HEK293 (cell line): ENCODE results near the gene NARF.

ENCODE experiments used
- CTCF ChIA-PET: fragments of 350-600 bp; formaldehyde crosslinking; extraction: SDS; loops from one replicate; lab custom pipeline; 2021; ENCODE audit warnings: antibody characterized with exemption; lab: Yijun Ruan, JAX
- POLR2A ChIA-PET: fragments of 300-600 bp; formaldehyde crosslinking; extraction: SDS; loops from one replicate; lab custom pipeline; 2020; ENCODE audit warnings: antibody characterized with exemption, inconsistent platforms; lab: Yijun Ruan, JAX
- H3K27ac ChIP-seq: fragments of 200-500 bp; sonication (Bioruptor generic); 2 replicates; pipeline ENCODE4 v1.5.1; 2014; ENCODE audit warnings: low read depth, low read length, control low read depth, inconsistent platforms; ENCODE audit errors: extremely low read depth
- H3K36me3 ChIP-seq, 2 experiments: fragments of 200-500 bp in 1 of 2; sonication (Bioruptor generic) in 1 of 2; 1 replicate in 1 of 2; 2 replicates in 1 of 2; pipeline ENCODE4 v1.5.1; 2014 to 2017; ENCODE audit warnings: inconsistent platforms in 2 of 2, low read length in 2 of 2; ENCODE audit not compliant: control insufficient read depth in 2 of 2, insufficient read depth in 1 of 2
- H3K4me1 ChIP-seq: fragments of 200-500 bp; sonication (Bioruptor generic); 2 replicates; pipeline ENCODE4 v1.5.1; 2014; ENCODE audit warnings: mild to moderate bottlenecking, low read length, inconsistent platforms; ENCODE audit not compliant: control insufficient read depth, insufficient read depth
- H3K4me3 ChIP-seq: 2 replicates; pipeline ENCODE4 v1.5.1; 2011; ENCODE audit warnings: low read depth, mild to moderate bottlenecking, control low read depth, low read length, moderate library complexity
- H3K9me3 ChIP-seq: fragments of 200-500 bp; sonication (Bioruptor generic); 2 replicates; pipeline ENCODE4 v1.5.1; 2014; ENCODE audit warnings: low read depth, low read length, inconsistent platforms; ENCODE audit not compliant: control insufficient read depth, insufficient read depth
- GLI2 ChIP-seq: fragments of 450-650 bp; formaldehyde crosslinking; IDR thresholded peaks from 2 replicates; pipeline ENCODE4; 2017; ENCODE audit warnings: missing biosample characterization, missing genetic modification characterization, low read depth, borderline replicate concordance
- GLI4 ChIP-seq: fragments of 450-650 bp; formaldehyde crosslinking; IDR thresholded peaks from 2 replicates; pipeline ENCODE4 v1.5.1; 2016; ENCODE audit warnings: missing biosample characterization, missing genetic modification characterization
- INSM2 ChIP-seq: fragments of 450-650 bp; formaldehyde crosslinking; IDR thresholded peaks from 2 replicates; pipeline ENCODE4 v1.5.1; 2016; ENCODE audit warnings: missing biosample characterization, missing genetic modification characterization
- PRDM4 ChIP-seq: fragments of 450-650 bp; formaldehyde crosslinking; IDR thresholded peaks from 2 replicates; pipeline ENCODE4 v1.5.1; 2017; ENCODE audit warnings: missing biosample characterization, missing genetic modification characterization
- SP2 ChIP-seq: fragments of 450-650 bp; formaldehyde crosslinking; IDR thresholded peaks from 2 replicates; pipeline ENCODE4 v1.5.1; 2016; ENCODE audit warnings: missing biosample characterization, missing genetic modification characterization
- ZEB2 ChIP-seq: fragments of 450-650 bp; formaldehyde crosslinking; IDR thresholded peaks from 2 replicates; pipeline ENCODE4 v1.5.1; 2016; ENCODE audit warnings: missing biosample characterization, missing genetic modification characterization
- ZNF148 ChIP-seq: fragments of 450-650 bp; formaldehyde crosslinking; IDR thresholded peaks from 2 replicates; pipeline ENCODE4 v1.5.0; 2017; ENCODE audit warnings: missing biosample characterization, missing genetic modification characterization, borderline replicate concordance
- ZNF16 ChIP-seq: fragments of 450-650 bp; formaldehyde crosslinking; IDR thresholded peaks from 2 replicates; pipeline ENCODE4 v1.5.1; 2016; ENCODE audit warnings: low read depth, missing biosample characterization, missing genetic modification characterization
- ZNF239 ChIP-seq: fragments of 450-650 bp; formaldehyde crosslinking; IDR thresholded peaks from 2 replicates; pipeline ENCODE4 v1.5.1; 2016; ENCODE audit warnings: missing biosample characterization, missing genetic modification characterization
- ZNF24 ChIP-seq: fragments of 450-650 bp; formaldehyde crosslinking; IDR thresholded peaks from 2 replicates; pipeline ENCODE4 v1.5.1; 2016; ENCODE audit warnings: missing biosample characterization, missing genetic modification characterization
- ZNF266 ChIP-seq: fragments of 450-650 bp; formaldehyde crosslinking; IDR thresholded peaks from 2 replicates; pipeline ENCODE4 v1.5.1; 2016; ENCODE audit warnings: missing biosample characterization, missing genetic modification characterization, low read depth
- ZNF292 ChIP-seq: fragments of 450-650 bp; formaldehyde crosslinking; IDR thresholded peaks from 2 replicates; pipeline ENCODE4 v1.5.1; 2016; ENCODE audit warnings: low read depth, missing biosample characterization, missing genetic modification characterization, borderline replicate concordance
- ZNF404 ChIP-seq: fragments of 450-650 bp; formaldehyde crosslinking; IDR thresholded peaks from 2 replicates; pipeline ENCODE4 v1.5.1; 2017; ENCODE audit warnings: missing biosample characterization, missing genetic modification characterization
- ZNF423 ChIP-seq: fragments of 450-650 bp; formaldehyde crosslinking; IDR thresholded peaks from 2 replicates; pipeline ENCODE4 v1.5.1; 2016; ENCODE audit warnings: missing biosample characterization, missing genetic modification characterization
- ZNF488 ChIP-seq: fragments of 450-650 bp; formaldehyde crosslinking; IDR thresholded peaks from 2 replicates; pipeline ENCODE4 v1.5.1; 2016; ENCODE audit warnings: missing biosample characterization, missing genetic modification characterization
- ZNF521 ChIP-seq: fragments of 450-650 bp; formaldehyde crosslinking; IDR thresholded peaks from 2 replicates; pipeline ENCODE4 v1.5.1; 2017; ENCODE audit warnings: missing biosample characterization, mild to moderate bottlenecking, missing genetic modification characterization
- ZNF561 ChIP-seq: fragments of 450-650 bp; IDR thresholded peaks from 2 replicates; pipeline ENCODE4 v1.5.1; 2018; ENCODE audit warnings: missing biosample characterization, missing genetic modification characterization, borderline replicate concordance
- ZNF623 ChIP-seq: fragments of 450-650 bp; formaldehyde crosslinking; IDR thresholded peaks from 2 replicates; pipeline ENCODE4 v1.5.1; 2016; ENCODE audit warnings: missing biosample characterization, missing genetic modification characterization
- ZNF626 ChIP-seq: fragments of 450-650 bp; sonication (Bioruptor Pico); formaldehyde crosslinking; IDR thresholded peaks from 2 replicates; pipeline ENCODE4 v1.5.1; 2018; ENCODE audit warnings: missing biosample characterization, missing genetic modification characterization, inconsistent platforms
- ZNF830 ChIP-seq: fragments of 450-650 bp; IDR thresholded peaks from 2 replicates; pipeline ENCODE4 v1.5.0; 2018; ENCODE audit warnings: missing biosample characterization, missing genetic modification characterization, low read depth, mild to moderate bottlenecking, moderate library complexity
- ZNF843 ChIP-seq: fragments of 450-650 bp; formaldehyde crosslinking; IDR thresholded peaks from 2 replicates; pipeline ENCODE4 v1.5.1; 2016; ENCODE audit warnings: missing biosample characterization, missing genetic modification characterization
- TF ChIP-seq, protein P1 (sequence below): fragments of 450-650 bp; formaldehyde crosslinking; IDR thresholded peaks from 2 replicates; pipeline ENCODE4 v1.5.1; 2017; ENCODE audit warnings: missing biosample characterization, missing genetic modification characterization
- TF ChIP-seq, protein P2 (sequence below): fragments of 450-650 bp; formaldehyde crosslinking; IDR thresholded peaks from 2 replicates; pipeline ENCODE4 v1.5.1; 2016; ENCODE audit warnings: missing biosample characterization, missing genetic modification characterization, low read depth
- TF ChIP-seq, protein P3 (sequence below): fragments of 450-650 bp; formaldehyde crosslinking; IDR thresholded peaks from 2 replicates; pipeline ENCODE4 v1.5.1; 2016; ENCODE audit warnings: missing biosample characterization, missing genetic modification characterization

The NARF gene

GRCh38 chr17:82496529-82497434 lies 38.2 kb downstream of the NARF start:
- Histone ChIP-seq H3K36me3 (no peaks in the 10 kb centered on the region), H3K4me3 (peak overlapping the region; percentile 16), H3K9me3 (no peaks in the 10 kb centered on the region), H3K27ac (peak overlapping the region; percentile 47), H3K4me1 (peaks cover 2% of the 10 kb centered on the region; the same call in 1 of the 2 replicates)
- ChIA-PET POLR2A (interaction anchor here (1.7 kb wide), 1 partner anchor 24 kb away, joined by 3 read pairs; no protein-coding TSS in a partner anchor), CTCF (interaction anchor here (0.6 to 1.8 kb wide), 4 partner anchors 13 to 365 kb away, joined by 3 to 12 read pairs (median 4); no protein-coding TSS in a partner anchor)
- TF ChIP-seq, protein P1, sequence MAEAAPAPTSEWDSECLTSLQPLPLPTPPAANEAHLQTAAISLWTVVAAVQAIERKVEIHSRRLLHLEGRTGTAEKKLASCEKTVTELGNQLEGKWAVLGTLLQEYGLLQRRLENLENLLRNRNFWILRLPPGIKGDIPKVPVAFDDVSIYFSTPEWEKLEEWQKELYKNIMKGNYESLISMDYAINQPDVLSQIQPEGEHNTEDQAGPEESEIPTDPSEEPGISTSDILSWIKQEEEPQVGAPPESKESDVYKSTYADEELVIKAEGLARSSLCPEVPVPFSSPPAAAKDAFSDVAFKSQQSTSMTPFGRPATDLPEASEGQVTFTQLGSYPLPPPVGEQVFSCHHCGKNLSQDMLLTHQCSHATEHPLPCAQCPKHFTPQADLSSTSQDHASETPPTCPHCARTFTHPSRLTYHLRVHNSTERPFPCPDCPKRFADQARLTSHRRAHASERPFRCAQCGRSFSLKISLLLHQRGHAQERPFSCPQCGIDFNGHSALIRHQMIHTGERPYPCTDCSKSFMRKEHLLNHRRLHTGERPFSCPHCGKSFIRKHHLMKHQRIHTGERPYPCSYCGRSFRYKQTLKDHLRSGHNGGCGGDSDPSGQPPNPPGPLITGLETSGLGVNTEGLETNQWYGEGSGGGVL (tag by site-specific recombination) = peak; percentile 64; the same call in 1 of the 2 replicates
- TF ChIP-seq GLI2 (tag by site-specific recombination) = no peak
- TF ChIP-seq ZNF404 = no peak
- TF ChIP-seq, protein P2, sequence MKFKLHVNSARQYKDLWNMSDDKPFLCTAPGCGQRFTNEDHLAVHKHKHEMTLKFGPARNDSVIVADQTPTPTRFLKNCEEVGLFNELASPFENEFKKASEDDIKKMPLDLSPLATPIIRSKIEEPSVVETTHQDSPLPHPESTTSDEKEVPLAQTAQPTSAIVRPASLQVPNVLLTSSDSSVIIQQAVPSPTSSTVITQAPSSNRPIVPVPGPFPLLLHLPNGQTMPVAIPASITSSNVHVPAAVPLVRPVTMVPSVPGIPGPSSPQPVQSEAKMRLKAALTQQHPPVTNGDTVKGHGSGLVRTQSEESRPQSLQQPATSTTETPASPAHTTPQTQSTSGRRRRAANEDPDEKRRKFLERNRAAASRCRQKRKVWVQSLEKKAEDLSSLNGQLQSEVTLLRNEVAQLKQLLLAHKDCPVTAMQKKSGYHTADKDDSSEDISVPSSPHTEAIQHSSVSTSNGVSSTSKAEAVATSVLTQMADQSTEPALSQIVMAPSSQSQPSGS (tag by site-specific recombination) = no peak
- TF ChIP-seq PRDM4 (tag by site-specific recombination) = no peak
- no peak for TF ChIP-seq ZNF521
- no peak for TF ChIP-seq ZNF830 (tag by site-specific recombination)
- TF ChIP-seq ZNF488 (tag by site-specific recombination) = 0 out of 2 replicates have a peak, but pooled peaks have one; percentile 11
- TF ChIP-seq ZNF266 (tag by site-specific recombination) = no peak
- no peak; the same call in 1 of the 2 replicates for TF ChIP-seq ZNF24 (tag by site-specific recombination)
- TF ChIP-seq ZNF561 (tag by site-specific recombination) = no peak
- TF ChIP-seq ZNF16 (tag by site-specific recombination) = no peak
- TF ChIP-seq ZNF623 (tag by site-specific recombination) = no peak
- TF ChIP-seq ZNF292 (tag by site-specific recombination) = no peak
- TF ChIP-seq, protein P3, sequence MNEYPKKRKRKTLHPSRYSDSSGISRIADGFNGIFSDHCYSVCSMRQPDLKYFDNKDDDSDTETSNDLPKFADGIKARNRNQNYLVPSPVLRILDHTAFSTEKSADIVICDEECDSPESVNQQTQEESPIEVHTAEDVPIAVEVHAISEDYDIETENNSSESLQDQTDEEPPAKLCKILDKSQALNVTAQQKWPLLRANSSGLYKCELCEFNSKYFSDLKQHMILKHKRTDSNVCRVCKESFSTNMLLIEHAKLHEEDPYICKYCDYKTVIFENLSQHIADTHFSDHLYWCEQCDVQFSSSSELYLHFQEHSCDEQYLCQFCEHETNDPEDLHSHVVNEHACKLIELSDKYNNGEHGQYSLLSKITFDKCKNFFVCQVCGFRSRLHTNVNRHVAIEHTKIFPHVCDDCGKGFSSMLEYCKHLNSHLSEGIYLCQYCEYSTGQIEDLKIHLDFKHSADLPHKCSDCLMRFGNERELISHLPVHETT (tag by site-specific recombination) = no peak
- TF ChIP-seq ZNF148 (tag by site-specific recombination) = no peak
- TF ChIP-seq INSM2 (tag by site-specific recombination) = 0 out of 2 replicates have a peak, but pooled peaks have one; percentile 16
- TF ChIP-seq ZNF423 (tag by site-specific recombination) = no peak
- TF ChIP-seq ZEB2 (tag by site-specific recombination) = peak; percentile 63; the same call in 1 of the 2 replicates
- TF ChIP-seq GLI4 (tag by site-specific recombination) = no peak
- TF ChIP-seq SP2 = peak; percentile 57
- no peak for TF ChIP-seq ZNF626 (tag by site-specific recombination)
- no peak for TF ChIP-seq ZNF843 (tag by site-specific recombination)
- no peak for TF ChIP-seq ZNF239 (tag by site-specific recombination)
